Measurements from ENCODE around the gene TTC6.

TTC6 gene

DNA sequence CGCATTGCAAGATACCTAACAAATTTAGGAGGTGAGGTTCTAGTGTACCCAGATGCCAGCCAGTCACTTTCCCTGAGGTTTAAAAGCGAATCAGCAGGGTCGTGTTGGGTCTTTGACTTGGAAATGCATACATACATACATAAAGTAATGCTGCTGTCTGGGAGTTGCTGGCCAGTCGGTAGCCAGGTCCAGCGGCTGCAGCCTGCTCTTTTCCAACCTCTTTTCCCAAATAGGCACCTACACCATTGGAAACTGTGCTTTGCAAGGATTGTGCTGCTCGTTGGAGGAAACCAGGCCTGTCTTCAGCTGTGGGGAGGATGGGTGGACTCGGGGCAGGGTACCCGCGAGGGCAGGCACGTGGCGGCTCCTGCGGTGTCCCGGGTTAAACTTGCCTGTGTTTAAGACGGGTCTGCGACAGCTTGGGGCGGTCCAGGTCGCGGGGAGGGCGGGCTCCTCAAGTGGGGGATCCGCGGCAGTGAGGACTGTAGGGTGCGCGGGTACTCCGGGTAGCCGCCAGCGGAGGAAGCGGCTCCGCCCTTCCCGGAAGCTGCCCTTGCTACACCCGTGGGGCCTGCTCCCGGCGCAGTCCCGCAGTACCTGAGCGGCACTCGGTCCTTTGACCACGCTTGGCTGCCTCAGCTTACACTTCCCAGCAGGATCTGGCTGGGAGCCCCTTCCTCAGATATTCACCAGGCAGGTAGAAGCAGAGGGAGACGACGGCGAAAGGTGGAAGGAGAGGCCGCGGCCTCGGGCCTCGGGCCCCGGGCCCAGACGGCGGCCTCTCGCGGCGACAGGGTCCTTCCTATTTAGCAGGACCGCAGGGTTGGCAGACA is 2.7 kb downstream of the TTC6 start:
- DNase-seq: peak; percentile 67

DNA sequence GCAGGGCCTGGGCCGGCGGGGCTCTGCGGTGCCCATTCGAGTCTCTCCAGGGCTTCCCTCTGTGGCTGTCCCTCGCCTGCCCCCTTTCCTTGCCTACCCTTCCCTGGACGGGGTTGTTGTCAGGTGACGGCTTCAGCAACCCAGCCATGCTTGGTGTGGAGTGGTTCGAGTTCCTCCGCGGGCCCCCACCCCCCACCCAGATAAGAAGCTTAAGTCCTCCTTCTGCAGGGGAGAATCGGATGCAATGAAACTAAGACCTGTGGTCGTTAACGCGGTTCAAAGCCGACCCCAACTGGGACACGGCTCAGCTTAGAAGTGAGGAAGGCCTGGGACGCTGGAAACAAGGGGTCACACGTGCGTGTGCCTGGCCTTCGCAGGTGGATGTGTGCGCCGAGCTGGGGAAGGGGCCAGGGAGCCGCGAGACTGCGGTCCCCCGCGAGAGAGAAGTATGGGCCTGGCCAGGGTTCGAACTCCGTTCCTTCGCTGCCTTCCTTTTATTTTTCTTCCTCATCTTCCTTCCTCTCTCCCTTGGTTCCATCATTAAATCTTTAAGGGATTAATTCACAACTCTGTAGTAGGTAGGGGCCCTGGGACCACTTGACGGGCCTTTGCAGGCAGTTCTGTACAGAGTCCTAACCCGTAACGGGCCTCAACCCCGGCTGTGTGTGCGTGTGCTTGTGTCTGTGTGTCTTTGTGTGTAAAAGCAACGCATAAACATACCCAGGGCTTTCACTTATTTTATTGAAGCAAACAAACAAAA is 3.5 kb downstream of the TTC6 start:
- DNase-seq: peak; percentile 66

DNA sequence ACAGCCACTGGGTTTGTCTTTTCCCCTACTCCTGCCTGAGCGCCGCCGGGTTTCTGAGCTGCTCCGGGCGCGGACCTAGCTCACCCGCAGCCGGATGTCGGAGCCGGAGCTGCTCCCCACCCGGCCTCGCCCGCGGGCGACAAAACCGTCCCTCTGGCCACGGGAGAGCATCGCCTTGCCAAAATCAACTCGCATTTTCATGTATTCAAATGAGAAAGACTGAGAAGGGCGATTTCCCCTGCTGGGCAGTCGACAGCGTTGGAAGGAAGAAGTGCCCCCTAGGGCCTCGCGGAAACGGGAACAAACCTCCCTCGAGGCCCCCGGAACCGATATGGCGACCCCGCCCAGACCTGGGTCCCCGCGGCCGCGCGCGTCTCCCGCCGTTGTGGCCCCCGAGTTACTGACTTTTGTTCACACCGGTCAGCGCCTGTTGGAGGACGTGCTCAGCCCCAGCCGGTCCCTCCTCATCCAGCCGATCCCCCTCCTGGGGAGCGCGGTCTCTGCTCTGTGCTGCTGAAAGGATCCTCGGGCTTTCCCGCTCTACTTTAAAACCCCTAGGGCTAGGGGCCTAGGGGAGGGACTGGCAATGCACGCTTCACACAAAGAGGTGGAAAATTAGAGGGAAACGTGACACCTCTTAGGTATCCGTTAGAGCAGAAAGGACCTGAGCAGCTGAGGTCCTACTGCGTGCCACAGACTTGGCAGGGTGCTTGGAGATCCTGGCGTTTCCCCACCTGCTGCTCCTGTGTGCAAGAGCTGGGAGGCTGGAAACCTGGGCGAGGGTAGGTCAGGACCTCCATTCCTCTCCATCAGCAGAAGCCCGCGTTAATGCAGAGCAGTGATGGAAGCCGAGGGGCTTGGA is 4.3 kb downstream of the TTC6 start:
- DNase-seq: peak; percentile 74

DNA sequence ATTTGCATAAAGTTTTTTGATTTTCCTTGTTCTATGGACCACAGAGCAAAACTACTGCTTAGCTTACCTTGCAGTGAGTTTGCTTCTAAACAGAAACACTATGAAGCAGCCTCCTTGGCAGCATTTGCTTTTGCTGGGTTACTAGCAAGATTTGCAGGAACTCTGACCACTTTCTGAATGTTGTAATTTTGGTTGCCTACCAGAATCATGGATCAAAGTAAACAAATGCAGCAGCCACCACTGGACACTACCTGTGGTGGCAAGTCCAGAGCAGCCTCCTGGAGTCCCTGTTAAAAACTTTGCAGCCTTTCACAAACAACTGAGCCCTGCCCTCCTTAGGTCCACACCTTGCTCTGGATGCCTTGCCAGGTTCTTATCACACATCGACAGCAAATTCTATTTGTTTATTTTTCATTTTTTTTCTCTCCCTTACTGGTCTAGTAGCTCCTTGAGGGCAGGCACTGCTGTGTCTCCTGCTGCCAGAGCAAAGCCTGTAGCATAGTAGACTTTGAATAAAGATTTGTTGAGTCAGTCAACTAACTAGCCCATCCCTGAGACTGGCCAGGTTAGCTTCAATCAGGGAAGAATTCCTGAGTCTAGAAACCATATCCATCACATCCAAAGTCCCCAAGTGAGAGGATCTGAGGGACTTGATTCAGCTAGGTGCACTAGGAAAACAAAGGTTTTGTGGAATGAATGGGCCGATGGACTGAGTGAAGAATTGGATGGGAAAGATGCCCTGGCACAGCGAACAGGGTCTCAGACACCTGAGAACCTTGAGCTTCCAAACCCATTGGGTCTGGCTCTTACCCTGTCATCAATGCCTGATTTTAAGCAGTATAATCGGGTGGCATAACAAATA is 5.7 kb downstream of the TTC6 start:
- DNase-seq: no peak

DNA sequence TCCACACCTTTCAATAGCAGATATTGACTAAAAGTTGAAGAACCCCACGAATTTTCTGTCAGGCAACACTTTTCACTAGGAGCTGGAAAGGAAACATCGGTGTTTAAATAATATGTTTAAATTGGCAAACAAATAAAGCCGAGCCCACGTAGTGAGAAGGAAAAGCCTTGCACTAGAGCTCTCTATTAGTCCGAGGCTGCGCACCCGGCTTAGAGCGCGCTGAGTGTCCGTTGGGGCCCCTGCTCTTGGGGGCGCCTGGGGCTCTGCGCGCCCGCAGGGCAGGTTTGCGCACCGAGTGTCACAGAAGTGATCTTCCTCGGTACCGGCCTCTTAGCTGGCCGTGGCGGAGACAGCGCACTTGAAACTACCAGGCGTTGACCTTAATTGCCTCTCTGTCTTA is 6.4 kb downstream of the TTC6 start:
- DNase-seq: peak; percentile 45

DNA sequence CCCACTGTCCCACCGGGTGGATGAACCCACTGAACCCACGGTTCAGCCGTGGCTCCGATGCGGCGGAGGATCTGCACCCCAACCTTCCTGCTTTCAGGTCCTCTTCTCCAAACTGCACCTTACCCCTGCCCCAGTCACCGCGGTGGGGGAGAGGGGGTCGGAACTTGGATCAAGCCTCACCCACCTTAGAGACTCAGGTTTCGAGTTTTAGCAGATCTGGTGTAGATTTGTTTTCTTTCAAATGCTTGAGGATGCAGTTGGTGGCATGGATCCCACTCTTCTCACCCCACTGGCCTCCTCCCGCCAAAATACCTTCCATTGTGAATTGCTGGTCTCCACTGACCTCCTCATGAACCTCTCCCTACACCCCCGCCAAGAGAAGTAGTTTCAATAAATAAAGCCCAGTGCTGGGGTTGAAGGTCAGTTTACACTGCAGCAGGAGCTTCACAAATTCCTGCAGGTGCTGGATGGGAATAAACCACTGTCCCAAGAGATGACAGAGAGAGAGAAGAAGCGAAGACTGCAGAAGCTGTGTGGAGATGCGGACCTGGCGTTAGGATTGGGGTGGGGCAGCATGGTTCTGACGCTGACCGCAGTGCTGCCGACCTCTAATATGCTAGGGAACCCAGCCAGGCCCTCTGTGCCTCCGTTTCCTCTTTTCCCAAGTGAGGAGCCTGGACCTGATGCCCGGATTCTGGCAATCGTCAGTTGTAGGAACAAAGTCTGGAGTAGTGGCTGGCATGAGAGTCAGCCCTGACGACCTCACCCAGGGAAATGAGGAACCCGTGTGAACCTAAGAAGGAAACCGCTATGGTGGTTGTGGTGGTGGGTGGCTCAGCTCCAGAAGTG is 7.4 kb downstream of the TTC6 start:
- no peak for DNase-seq

DNA sequence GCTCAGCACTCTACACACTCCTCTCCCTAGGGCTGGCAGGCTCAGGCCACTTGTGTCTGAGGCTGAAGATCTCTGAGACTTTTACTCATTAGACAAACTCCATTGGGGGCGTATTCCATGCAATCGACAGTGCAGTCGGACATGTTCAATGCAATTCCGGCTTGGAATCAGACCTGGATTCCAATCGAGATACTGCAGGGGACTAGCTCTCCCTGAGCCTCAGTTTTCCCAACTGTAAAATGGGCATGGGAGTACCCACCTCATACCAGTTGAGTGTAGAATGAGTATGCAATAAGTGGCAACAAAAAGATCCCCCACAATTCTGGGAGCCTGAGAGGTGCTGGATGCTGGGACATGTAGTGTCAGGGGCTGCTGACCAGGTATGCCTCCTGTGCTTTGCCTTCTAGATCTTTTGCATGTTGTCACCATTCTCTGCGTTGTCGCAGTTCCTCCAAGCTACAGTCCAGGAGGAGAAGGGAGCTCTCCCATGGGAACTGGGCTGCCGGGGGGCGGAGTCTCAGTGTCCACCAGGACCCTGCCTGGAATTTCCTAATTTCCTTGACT is 8.3 kb downstream of the TTC6 start:
- no peak for DNase-seq

DNA sequence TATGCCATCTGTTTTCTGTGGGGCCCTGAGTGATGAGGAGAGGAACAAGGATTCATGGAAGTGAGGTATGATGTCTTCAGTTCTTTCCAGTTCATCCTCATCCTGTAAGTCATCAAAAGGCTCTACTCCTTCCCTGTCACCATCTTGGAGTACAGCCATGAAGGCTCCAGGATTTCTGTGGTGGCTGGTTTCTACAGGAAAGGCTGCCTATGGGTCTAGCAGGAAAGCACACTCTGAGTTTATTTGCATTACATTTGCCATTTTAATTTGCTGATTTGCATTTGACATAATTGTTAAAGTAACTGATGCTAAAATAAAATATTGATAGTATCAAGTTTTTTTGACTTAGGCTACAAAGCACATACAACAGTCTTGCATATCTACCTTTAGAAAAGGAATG is 11.2 kb downstream of the TTC6 start:
- DNase-seq: no peak

DNA sequence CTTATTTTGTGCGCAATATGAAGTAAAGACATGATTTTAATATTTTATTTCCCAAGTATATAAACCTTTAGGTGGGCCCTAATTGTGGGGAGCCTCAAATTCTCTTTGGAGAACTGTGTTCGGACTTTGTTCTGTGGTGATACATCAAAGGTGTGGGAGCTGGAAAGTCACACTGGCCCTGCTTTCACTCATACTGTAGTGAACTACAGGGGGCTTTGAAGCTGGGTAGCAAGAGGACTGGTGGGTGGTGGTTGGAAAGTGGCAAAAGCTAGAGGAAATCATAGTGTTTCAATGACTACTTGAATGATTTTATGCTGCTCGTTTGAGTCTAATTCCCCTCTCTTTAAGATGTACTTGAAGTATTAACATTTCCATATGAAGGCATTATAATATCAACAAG is 13.2 kb downstream of the TTC6 start:
- no peak for DNase-seq

DNA sequence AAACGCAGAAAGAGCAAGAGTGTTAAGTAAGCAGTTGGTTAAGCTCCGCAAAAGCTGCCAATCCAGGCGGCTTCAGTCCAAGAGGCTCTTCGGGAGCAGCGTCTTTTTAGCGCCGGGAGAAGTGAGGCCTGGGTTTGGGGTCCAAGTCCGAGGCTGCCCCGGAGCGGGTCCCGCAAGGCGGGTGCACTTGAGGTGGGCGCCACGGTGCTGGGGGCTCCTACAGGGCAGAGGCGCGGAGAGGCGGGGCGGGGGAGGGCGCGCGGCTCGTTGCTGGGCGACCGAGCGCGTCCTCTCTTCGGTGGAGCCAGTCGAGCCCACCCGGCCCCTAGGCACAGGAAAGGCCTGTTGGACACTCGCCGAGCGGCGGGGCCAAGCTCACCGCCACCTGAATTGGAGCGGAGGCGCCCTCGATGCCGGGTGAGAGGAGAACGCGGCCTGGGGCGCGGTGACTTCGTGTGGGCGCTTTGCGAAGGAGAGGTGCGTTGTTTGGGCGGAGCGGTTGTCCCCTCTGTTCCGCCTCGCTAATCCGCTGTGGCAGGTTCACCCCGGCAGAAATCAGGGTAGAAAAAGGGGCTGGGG is 15.6 kb downstream of the TTC6 start:
- DNase-seq: peak; percentile 79

DNA sequence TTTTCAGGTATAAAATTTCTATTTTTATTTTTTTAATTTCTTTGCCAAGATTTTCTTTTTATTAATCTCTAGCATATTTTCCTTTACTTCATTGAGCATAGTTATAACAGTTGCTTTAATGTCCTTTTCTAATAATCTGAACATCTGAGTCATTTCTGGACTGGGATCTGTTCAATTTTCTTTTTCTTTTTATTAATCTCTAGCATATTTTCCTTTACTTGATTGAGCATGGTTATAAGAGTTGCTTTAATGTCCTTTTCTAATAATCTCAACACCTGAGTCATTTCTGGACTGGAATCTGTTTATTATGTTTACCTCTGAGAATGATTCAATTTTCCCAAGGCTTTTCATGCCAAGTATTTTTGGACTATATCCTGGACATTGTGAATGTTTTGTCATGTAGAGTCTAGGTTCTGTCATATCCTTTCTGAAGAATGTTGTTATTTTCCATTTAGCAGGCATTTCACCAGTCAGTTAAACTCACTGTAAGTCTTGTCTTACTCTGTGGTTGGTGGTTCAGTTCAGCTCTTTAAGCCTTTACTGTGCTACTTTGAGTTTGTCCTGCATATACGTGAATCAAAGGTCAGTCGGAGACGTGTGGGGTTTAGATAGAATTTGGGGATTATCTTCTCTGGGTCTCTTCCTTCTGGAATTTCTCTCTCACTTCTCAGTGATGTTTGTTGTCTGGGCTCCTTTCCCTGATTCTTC is 20.3 kb downstream of the TTC6 start:
- DNase-seq: no peak

DNA sequence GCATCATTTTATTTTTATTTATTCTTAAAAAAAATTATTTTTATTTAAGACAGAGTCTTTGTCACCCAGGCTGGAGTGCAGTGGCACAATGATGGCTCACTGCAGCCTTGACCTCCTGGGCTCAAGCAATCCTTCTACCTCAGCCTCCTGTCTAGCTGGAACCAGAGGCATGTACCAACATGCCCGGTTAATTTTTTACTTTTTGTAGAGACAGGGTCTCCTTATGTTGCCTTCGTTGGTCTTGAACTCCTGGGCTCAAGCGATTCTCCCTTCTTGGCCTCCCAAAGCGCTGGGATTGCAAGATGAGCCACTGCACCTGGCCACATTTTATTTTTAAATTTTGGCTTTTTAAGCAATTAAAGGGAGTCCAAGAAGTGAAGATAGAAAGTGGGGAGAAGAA is 21.4 kb downstream of the TTC6 start:
- no peak for DNase-seq

DNA sequence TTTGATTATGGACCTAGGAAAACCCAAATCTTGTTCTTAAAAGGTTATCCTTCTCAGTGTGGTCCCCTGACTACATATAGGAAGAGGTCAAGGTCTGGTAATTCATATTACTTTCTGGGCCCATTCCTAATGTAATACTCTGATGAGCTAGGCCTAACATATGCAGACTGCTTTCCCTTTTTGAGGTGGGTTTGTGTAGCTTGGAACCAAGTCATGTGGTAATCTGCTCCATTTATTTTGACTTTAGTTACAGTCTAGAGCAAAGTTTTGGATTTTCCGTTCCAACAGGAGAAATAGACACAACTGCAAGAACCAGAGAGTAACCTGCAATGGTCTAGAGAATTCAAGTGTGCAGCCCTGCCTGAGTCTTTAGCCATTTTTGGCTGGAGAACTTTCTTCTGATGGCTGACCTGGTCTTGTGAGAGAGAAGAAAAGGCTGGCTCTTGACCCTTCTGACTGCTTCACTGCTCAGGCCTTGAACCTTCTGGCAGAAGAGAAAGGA is 22.5 kb downstream of the TTC6 start:
- no peak for DNase-seq

DNA sequence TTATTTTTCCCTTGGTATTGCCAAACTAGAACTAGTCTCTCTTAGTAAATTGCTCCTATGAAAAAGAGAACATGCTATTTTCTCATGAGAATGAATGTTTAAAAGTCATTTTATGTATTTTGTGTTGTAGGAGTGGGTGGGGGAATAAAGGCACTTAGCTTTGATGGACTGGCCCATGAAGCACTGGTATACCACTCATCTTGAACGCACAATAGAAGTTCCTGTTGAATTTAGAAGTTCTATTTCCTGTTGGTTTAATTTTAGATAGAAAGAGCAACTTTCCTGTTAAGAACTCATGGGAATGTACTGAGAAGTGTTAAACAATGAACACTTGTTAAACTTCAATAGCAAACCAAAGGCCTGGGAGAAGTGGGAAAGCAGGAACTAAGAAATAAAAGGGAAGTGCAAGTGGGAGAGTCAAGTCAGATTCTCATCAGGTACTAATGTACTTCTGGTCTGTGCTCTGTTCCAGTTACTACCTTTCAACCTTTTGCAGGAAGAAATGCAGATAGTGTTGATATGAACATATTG is 23.1 kb downstream of the TTC6 start:
- DNase-seq: no peak

DNA sequence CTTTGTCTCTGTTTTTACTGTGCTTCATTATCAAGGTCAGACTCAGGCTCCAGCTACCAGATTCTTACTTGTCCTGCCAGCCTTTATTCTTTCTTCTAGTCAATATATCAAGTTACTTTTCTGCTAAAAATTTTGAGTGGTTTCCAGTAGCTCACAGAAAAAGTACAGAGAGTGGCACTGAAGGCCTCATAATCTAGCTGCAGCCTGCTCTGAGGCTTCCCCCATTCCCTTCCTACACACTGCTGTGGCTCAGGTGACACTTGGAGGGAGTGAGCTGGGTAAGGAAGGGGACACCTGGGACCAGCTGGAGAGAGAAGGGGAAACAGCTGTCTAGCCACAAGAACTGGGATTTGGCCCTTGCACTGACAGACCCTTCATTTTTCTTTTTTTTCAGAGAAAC is 25.4 kb downstream of the TTC6 start:
- DNase-seq: no peak

DNA sequence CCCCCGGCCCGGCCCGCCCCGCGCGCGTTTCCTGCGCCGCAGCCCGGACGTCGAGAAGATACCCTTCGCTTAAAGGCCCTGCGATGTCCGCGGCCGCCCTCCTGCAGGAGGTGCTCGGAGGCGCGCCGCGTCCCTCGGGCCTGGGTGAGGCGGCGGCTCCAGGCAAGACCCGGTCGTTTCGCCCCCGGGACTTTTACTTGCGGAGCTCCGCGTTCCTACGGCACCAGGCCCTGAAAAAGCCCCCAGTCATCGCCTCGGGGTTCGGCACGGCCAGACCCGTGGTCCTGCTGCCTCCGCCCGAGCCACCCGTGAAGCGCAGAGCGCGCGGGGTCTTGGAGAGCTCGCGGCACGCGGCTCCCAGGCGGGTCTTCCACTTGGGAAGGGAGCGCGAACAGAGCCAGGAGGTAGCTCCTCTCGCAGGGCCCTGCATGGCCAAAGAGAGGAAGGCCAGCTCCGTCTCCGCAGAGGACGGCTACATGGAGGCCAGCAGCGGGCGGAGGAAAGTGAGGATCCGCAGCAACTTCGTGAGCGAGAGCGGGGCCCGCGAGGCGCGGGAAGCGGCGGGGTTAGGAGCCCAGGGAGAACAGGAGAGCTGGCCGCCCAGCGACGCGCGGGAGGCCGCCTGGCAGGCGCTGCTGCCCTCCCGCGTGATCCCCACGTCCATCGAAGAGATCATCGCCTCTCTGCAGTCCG is 26.9 kb downstream of the TTC6 start:
- DNase-seq: peak; percentile 89

DNA sequence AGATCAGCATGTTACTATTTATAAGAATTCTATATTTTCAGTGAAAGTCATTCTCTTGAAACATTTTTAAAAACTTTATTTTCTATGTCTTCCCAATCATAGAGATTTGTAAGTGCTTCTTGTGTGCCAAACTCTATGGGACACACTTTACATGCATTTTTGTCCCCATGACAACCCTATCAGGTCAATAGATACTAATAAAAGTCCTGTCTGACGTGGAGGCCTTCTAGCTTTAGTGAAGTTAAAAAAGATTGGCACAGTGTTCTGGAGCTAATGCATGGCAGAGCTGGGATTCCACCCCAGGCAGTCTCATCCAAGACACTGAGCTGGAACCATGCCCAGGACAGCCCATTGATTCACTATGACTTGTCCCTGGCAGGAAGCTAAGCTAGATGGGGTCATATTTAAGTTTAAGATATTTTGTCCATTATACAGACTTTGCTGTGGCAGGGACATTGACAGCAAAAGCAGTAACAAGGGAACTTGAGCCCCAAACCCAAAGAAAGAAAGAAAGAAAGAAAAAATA is 28.1 kb downstream of the TTC6 start:
- DNase-seq: no peak

DNA sequence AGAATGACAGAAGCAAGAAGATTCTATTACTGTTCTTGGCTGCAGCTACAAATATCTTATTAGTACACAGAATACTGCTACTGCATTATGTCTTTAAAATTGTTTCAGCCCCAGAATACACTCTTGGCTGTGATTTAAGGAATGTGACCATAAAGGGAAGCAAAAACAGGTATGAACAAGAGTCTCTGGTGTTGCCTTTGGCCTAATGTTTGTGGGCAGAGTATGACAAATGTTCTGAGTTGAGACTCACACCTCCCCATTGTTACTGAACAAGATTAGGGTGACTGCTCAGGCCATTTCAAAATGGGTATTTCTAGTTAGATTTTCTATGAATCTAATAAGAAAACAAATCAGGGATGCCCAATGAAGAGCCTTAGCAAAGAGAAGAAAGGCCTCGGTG is 28.5 kb downstream of the TTC6 start:
- DNase-seq: no peak

Data from retina (tissue), 1 donor.